HK-2 (cell line): ENCODE data around the gene NAMPT.

Experiments
- DNase-seq: peaks from one replicate; pipeline ENCODE4 v3.0.0-alpha.2; 2018; ENCODE audit not compliant: unreplicated experiment

The NAMPT gene

GRCh38 chr7:106273009-106273668 lies 11.6 kb downstream of the NAMPT start:
- no peak for DNase-seq

DNA sequence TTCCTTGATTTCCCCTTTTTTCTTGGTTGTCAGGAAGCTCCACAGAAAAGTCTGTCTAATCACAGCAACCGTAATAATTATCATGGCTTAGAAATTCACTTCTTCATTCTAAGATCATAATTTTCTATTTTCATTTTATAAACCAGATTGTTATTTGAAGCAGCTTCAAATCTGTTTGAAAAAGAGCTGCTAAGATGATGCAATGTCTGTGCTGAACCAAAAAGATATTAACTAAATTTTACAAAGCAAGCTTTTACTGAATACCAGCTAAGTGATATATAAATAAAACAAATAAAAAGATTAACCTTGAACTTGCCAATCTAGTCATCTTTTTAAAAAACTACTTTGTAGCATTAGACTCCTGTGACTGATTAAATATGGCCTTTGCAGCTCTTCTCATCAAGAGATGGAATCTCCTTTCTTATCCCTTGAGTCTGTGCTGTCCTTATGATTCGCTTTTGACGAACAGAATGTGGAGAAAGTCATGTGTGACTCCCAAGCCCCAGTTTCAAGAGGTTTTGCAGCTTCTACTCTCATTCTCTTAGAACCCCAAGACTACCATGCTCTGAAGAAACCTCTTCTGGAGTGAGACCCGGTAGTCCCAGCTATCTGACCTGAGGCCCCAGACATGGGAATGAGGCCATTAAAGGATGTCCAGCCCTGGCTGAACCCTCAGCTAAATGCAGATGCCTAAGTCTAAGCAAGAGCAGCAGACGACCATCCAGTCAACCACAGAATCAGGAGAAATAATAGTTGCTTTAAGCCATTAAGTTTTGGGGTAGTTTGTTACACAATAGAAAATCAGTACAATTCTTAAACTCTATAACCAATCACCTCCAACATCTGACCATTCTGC lies 14.4 kb downstream of the NAMPT start:
- DNase-seq = no peak

DNA sequence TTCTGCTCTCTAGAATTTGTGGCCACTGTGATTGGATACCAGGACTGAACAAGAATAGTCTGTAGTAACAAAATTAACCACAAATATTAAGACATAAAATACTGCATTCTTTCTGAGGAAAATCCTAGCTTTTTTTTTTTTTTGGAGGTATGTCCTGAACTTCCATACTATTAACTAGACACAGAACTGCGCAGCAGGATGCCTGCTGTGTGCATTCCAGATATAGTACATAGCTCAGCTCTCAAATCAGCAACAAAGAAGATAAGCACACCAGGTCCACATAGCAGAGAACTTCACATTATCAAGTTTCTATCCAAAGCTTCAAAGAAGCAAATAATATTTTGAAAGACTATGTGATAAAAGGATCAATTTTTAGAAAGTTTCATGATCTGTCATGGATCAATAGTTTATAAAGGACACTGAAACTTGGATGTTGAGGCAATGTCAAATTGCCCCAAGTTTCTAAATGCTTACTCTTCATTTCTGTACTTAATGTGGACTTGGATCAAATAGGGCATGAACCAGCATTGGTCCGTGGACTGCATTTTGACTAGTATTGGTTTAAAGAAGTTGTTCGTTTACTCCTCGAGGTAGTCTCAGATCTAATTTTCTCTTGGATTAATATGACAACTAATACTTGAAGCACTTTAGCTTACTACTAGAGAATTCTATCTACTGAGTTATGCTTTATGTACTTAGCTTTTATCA lies 15.4 kb downstream of the NAMPT start:
- DNase-seq = no peak

GRCh38 chr7:106265133-106265532 lies 19.6 kb downstream of the NAMPT start:
- no peak for DNase-seq

DNA sequence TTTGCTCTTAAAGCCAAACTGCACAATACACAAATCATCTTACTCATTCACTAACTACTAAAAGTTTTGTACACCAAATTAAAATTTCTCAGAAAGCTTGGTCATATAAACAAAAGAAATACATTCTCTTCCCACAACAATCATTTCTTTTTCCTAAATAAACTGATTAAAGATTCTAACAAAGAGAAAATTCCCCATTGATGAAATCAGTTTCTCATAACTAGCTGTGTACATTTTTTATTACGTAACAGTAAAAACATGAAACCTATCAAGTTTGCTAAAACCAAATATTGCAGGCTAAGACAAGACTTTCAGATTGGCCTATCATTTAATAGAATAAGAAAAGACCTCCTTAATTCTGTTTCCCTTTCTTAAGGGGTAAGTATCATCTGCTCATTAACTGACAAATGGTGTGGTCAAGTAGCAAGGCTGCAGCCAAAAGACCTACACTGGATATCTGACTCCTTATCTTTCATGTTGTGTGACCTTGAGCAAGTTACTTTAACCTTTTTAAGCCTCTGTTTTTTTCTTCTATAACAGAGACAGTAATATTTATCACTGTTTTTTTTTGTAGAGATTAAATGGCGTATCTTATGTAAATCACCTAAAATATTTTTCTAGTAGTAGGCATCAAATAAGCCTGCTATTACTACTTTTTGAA lies 22.4 kb downstream of the NAMPT start:
- DNase-seq = no peak

DNA sequence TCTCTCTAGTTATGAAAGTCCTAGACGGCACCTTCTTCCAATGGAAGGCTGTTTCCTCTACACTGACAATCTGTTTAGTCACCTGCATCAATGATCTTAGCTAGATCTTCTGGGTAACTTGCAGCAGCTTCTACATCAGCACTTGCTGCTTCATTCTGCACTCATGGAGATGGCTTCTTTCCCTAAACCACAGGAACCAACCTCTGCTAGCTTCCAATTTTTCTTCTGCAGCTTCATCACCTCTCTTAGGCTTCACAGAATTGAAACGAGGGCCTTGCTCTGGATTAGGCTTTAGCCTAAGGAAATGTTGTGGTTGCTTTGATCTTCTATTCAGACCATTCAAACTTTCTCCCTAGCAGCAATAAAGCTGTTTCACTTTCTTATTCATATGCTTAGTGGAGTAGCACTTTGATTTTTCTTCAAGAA lies 24.6 kb downstream of the NAMPT start:
- DNase-seq = no peak

DNA sequence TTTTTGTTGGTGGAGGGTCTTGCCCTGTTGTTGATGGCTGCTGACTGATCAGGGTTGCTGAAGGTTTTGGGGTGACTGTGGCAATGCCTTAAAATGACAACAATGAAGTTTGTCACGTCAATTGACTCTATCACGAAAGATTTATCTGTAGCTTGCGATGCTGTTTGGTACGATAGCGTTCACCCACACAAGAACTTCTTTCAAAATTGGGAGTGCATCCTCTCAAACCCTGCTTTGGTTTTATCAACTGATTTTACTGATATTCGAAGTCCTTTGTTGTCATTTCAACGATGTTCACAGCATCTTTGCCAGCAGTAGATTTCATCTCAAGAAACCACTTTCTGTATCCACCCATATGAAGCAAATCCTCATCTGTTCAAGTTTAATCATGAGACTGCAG lies 26.0 kb downstream of the NAMPT start:
- no peak for DNase-seq

DNA sequence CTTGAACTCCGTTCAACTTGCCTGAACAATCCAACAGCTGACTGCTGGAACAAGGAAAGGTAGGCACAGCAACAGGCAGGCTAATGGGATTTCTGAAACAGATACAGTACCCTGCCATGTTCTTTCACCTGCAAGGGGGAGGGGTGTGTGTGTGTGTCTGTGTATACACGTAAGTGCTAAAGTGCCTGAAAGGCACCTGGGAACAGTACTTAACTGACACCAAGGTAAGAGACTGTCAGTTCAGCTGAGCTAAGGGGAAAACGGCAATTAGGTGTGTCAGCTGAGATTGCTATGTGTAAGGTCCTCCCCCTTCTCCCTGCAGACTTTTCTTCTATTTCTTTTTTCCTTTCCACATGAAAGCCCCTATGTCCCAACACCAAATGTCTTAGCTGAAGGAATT lies 27.0 kb downstream of the NAMPT start:
- DNase-seq = no peak

DNA sequence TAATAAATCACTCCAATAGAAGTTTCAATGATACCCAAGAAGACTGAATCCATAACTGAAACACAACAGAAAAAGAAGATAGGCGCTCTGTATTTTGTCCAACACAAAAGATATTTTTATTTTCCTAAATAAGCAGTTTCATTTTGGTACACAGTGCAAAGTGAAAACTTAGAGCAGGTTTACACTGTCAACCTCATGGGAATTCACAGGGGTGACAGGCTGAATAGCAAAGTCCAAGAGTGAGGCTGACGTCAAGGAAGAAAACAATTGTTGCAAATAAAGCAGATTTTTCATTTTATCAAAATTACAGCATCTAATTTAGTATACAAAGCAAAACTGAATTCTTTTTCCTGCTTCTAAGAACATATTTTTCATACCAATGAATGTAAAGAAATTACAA lies 28.6 kb downstream of the NAMPT start:
- no peak for DNase-seq

DNA sequence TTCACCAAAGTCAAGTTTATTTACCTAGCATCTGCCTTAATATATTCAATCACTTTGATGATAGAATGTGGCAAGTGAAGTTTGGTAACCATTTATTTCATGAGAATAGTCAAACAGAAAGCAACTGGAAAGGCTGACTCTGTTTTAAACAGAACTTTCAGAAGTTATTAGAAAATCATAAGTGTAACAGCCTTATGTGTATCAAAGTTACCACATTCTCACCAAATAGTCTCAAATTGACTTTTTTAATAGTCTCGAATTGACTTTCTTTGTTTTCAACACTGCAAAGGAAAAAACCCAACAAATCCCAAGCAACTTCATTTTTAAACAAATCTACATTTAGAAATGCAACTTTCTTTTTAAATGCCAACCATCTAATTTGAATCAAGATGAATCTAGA lies 29.5 kb downstream of the NAMPT start:
- DNase-seq = no peak

DNA sequence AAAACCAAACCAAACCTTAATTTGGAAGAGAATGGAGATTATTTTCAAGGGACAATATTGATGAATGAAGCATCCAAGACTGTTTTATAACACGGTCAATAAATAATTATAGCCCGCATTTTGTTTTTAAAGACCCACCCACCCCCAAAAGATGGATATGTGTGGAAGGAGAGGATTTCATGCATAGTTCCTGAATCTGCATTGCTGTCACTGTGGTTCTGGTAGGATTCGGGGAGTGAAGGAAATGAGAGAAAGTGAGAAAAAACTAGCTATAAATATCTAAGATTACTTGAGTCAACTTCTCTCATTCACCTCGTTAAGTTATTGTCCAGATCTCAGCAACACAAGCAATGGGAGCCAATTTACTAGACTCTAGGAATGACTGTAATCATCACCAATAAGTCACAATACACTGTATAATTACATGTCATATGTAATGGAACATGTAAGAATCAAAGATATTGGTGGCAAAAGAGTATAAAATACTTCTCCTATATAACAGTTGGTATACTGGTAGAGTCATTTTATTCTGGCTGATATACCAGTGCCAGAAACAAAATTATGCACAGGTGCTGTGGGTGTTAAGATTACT lies 30.2 kb downstream of the NAMPT start:
- no peak for DNase-seq

DNA sequence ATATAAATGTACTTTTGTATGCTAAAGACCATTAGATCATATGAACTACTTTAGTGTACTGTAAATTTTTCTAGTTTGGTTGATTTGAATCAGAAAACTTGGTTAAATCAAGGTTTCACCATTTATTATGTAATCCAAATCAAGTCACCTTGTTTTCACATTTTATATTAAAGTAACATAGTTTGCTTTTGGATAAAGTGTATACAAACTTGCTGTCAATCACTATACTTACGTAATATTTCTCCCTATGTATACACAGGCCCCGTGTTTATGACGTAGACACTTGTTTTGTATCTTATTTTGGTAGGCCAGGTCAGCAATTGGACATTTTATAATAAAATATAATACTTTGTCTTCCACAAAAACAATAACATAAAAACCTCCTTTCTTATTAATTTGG lies 32.2 kb downstream of the NAMPT start:
- no peak for DNase-seq

DNA sequence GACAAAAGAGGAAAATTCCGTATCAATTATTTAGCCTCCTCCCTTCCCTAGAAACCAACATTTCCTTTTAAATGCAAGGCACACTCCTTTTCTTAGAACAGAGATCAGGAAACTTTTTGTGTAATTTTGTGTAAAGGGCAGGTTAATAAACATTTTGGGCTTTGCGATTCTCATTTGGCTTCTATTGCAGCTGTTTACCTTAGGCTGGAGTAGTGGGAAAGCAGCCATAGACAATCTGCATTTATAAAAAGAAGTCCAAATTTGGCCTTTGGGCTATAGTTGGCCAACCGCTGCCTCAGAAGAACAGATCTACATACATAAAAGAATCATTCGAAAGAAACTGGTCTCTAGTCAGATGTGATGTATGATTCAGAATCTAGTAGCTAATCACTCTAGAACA lies 35.3 kb downstream of the NAMPT start:
- no peak for DNase-seq

DNA sequence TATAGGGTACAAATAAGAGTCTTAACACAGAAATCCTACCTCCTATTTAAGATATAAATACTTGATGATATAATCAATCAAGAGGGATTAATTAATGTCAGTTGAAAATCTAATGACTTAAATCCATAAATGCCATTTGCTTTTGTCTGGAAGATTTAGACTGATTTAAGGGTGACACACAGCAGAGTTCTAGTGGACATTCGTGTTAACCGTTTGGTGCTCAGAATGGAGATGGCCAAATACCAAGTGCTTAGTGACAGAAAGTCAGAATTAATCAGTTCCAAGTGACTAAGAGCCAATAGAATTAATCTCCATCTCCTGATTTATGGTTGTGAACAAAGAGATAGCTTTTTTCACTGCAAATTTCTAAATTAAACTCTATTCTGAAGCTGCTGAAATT lies 36.2 kb downstream of the NAMPT start:
- no peak for DNase-seq

DNA sequence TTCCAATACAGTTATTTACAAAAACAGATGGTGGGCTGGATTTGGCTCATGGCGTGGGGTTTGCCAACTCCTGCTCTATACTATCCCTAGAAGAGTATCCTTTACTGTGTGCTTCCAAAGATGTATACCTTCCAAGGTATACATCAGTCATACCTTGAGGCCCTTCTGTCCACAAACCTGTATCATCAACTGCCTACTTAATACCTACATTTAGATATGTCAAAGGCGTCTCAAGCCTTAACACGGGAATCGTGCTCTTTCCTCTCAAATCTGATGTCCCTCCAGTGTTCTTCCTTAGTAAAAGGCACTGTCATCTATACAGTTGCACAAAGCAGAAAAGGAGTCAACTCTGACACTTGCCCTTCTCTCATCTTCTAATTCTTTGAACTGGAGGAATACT lies 36.9 kb downstream of the NAMPT start:
- no peak for DNase-seq

- no peak for DNase-seq
These were observed 37.7 kb downstream of the NAMPT start for GRCh38 chr7:106246902-106247711.

GRCh38 chr7:106243893-106244292 lies 40.9 kb downstream of the NAMPT start:
- DNase-seq = no peak

GRCh38 chr7:106239406-106239805 lies 45.4 kb downstream of the NAMPT start:
- no peak for DNase-seq

GRCh38 chr7:106238830-106239229 lies 46.0 kb downstream of the NAMPT start:
- DNase-seq = no peak

DNA sequence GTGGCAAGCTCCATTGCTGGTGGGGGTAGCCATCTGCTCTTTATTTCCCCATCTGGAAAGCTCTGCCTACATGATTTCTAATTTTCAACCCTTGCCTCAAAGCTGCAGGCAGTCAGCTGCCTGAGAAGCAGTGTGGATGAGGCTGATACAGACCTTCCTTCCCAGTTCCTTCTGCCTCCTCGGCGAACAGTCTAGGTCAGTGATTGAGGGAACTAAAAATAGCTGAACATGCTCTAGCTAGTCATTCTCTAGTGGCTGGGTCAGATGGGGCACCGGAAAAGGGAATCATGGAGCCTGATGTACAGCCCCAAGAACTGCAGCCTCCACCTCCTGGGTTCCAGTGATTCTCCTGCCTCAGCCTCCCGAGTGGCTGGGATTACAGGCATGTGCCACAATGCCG lies 48.7 kb downstream of the NAMPT start:
- no peak for DNase-seq

DNA sequence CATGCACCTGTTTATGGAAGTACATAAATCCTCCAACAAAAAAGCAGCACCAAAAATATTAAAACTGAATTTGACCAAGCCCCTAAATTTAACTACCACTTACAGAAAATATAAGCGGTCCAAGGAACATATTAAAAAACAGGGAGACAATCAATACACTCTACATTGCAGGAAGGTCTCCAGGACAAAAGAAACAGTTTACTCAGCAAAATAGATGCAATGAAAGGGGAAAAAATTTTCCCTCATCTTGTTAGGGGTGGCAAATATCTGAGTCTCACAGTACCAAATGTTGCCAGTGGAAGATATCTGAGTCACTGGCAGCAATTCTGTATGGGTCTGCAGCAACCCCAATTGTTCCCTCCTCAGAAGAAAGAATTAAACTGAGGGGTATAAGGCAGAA lies 50.4 kb downstream of the NAMPT start:
- no peak for DNase-seq
